Renal cortical epithelial cell (primary cell): ENCODE data around the gene CAMK2A. TPM values are rescaled to one million over a fixed set of nuclear protein-coding genes. Genes with fewer than 3 reads are reported as not detected.

ENCODE experiments used
- DNase-seq: peaks from one replicate; pipeline ENCODE4 v3.0.0-alpha.2; 2011; ENCODE audit warnings: low read depth
- total RNA-seq: library from RNA; depleted of rRNA; stranded (reverse); fragments of >200 nt; gene quantifications from 2 replicates; pipeline ENCODE4 v1.2.3, GENCODE V29; 2014

CAMK2A gene
- total RNA-seq, 1 donor from 2014 or later, result 0.15 TPM

DNA sequence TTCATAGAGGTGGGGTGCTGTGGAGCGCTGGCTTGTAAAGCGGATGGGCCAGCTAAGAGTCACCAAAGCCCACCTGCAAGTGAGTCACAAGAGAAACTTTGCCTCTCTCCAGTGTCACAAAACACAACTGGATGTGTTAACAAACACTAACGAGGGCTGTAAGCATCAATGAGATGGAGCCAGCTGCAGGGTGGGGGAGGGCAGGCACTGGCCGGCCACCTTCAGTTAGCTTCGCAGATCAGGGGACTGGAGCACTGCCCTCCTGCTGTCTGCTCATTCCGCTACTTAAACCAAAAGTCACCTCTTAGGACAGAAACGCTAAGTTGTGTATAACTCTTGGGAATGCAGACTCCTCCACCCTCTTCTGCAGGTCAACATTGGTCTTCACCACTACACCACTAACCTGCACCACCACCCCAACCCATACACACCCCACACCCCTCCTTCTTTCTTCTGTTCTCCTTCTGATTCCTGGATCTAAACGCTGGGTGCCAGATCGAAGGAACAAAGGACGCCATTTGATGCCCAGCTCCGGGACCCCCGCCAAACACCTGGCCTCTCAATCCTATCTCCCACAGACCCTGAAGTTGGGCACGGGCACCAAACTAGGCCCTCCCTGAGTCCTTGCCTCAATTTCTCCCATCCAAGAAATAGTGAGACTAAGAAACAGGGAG is 11.1 kb upstream of the CAMK2A start:
- DNase-seq, result no peak

DNA sequence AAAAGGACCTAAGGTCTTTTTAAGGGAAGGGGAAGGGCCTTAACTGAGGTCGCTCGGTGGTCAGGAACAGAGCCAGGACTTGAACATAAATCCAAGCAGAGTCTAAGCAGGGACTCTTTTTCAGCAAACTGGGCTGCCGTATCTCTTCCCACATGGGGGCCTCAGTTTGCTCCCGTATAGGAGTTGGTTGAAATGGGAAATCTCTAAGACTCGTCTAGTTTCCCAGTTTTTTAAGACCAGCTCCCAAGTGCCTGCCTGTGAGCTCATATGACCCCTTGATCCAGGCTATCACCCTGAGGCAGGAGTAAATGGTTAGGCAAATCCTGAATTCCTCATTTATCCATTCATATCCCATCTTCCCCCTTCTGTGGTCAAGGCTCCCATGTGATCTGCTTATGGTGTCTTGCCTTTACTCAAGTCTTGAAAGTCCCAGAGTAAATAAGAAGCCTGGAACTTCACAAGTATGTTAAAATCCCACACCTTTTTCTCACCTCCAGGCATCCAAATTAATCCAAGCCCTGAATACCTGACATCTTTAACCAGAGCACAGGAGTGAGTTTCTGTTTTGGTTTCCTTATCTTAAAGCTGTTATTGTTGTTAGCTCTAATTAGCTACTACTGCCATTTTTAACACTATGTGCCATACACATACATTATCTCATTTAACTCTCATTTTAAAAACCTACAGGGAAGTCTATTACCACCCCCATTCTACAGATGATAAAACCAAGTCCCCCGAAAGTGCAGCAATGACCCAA is 10.2 kb upstream of the CAMK2A start:
- DNase-seq, result peak; percentile 53

DNA sequence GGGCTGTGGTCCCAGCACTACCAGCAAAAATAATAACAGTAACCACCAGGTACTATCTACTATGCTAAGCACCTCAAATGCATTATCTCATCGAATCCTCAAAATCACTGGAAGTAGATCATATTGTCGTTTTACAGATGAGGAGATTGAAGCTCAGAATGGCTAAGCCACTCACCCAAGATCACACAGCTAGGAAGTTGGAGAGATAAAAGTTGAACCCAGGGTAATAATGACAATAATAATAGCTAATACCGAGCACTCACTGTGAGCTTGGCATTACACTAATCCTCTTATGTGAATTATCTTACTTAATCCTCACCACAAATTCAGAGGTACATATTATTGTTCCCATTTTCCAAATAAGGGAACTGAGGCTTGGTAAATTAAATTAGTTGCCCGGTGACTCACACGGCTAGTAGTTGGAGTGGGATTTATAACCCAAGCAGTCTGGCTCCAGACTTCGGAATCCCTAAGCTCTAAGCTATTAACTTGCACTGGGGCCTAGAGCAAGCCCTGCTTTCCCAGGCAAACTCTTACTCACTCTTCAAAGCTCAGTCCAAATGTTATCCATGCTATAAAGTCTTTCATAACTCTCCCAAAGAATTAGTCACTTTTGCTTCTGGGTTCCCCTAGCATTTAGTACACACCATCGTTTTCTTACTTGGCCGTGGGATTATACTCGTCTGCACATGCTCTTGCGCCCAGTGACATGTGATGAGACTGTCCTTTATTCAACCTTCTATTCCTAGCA is 9.3 kb upstream of the CAMK2A start:
- DNase-seq, result peak; percentile 89

DNA sequence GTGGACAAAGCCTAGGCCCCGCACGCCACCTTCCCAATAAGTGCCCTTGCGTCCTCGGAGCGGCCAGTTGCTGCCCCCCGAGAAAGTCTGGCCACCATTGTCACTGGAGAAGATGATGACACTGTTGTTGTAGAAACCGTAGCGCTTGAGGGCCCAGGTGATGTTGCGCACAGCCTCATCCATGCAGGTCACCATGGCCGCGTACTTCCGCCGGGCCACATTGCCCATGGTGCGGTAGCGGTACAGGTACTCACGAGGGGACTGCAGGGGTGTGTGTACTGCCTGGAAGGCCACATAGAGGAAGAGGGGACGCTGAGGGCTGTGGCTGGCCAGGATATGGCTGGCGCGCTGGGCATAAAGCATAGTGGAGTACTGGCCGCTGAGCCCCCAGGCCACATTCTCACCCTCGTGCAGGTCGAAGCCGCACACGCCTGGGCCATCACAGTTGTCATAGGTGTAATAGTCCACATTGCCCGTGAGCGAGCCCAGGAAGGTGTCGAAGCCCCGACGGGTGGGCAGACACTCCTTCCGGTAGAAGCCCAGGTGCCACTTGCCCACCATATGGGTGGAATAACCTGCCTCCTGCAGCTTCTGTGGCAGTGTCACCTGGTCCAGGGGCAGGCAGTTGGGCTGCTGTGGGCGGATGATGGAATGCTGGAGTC is 8.5 kb upstream of the CAMK2A start:
- no peak for DNase-seq

DNA sequence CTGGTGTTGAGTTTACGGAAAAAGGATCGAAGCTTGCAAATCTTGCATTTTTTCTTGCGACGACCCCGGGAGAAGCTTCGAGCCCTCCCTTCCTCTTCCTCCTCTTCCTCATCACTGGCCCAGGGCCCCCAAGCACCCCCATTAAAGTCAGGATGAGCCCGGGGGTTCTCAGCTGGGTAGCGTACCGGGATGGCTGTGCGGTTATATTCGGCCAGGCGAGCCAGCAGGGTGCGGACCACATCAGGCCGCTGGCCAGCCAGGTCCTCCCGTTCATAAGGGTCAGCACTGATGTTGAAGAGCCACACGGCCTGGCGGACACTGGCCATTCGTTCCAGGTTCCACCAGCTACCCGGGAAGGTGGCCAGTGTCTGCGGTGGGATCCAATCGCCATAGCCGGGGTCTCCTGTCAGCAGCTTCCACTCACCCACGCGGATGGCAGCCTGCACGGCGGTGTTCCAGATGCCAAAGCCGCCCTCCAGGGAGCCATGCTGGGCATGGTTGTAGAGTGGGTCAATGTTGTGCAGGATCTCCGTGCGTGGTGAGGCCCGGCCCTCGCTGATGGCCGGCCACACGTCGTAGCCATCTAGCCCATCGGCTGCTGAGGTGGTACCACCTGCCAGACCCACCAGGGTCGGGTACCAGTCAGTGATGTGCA is 7.8 kb upstream of the CAMK2A start:
- no peak for DNase-seq

DNA sequence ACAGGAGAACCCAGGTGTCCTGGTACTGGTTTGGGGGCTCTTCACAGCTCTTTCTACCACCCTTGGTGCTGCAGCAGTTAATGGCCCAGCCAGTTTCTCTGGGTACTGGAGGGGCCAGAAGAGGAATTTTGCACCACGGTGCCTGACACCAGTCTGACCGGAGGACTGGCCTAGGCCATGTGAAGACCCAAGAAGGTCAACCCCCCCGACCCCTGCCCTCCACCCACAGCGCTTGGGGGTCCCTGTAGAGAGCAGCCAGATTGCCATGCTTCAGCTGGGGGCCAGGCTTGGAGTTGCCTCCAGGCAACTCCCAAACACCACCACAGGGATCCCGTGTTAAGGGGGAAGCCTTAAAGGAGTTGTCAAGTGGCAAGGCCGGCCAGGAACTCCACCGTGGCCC is 6.9 kb upstream of the CAMK2A start:
- no peak for DNase-seq

DNA sequence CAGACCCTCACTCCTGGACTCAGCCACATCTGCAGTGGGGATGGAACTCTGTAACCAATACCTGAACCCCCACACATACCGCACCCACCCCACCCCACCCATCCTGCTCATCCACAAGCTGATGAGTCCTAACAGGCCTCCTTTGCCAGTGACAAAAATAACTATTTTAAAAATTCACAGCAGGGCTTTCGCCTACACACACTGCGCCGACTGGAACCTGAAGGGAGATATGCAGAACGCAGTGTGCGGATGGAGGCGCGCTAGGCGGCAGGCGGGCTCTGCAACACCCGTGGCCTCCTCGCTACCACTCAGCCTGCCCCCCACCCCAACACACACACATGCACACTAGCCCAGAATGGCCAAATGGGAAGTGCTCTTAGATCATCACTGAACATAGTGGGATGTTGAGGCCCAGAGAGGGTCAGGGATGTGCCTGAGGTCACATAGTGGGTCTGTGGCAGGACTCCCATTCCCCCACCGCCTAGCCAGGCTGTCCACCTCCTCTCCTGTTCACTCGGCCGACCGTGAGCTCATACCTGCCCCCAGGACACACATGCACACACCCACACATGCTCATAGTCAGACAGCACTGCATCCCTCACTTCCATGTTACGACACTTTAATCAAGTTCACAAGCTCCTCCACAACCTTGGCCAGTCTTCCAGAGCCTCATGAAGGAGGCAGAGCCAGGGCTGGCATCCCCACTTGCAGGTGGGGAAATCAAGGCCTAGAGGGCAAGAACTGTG is 6.3 kb upstream of the CAMK2A start:
- DNase-seq, result no peak

DNA sequence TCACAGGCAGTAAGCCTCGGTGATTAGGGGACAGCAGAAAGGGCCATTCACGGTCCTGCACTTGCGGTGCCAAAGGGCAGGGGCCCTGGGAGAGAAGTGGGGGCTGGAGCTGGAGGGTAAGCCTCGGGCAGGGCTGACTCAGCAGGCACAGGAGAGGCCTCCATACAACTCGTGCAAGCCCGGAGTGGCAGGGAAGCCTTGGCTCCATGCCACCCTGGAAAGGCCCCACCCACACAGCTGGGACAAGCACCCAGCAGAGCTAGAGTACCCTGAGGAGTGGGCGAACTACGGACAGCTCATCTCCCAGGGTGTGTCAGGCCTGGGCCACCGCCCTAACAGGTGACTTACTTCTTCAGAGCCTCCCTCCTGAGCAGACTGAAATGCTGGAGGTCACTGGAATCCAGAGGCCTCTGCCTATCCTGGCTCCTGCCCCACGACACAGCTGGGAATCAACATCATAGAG is 5.6 kb upstream of the CAMK2A start:
- DNase-seq, result peak; percentile 77

DNA sequence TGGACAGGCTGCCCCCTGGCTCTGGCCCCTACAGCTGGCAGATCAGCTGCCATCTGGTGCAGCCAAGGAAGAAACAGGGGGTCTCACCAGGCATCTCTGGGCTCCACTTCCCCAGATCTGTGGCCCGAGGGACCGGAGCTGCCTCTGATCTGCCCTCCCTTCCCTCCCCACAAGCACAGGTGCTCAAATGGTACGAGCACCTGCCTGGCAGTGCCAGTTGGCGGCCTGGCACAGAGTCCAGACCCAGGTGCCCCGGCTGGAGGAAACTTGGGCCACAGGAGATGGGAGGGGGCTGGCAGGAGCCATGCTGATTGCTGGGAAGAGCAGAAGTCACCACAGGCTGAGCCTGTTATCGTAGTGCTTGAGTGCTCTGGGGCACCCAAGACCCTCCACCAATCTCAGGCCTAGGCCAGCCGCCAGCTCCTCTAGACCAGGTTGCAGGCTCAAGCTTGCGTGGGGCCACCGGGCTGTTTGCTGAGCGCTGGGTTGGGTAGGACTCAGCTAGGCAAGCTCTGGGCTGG is 5.0 kb upstream of the CAMK2A start:
- DNase-seq, result no peak

DNA sequence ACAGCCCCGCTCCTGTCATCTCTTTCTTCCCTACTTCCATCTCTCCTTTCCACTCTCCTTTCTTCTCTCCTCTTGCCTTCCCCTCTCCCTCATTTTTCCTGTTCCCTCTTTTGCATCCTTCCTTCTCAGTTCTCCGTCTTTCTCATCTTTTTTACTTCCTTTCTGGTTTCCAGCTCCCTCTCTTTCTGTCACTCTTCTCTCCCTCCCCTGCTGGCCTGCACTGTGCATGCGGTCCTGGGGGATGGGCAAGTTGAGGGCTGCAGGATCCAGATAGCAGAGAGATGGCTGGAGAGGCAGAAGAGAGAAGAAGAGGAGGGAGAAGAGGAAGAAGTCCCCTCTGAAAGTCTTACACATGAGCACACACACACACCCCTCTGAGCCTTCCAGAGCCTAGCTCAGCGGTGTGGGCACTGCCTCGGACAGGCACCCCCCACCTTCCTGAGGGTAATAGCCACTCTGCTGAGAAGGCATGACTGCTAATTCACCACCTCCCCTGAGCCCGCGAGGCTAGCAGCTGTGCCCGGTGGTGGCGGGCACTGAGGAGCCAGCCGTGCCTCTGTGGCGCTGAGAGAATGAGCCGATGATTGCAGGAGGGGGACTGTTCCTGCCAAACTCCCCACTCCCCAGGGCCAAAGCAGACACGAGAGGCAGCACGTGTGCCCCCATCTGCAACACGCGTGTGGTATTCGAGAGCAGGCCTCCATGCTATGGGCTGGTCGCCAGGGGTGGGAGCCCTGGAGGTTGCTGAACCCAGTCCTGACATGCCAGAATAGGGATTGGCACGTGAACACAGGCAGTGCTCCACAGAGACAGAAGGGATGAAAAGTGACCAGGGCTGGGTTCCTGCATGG is 3.7 kb upstream of the CAMK2A start:
- DNase-seq, result no peak

DNA sequence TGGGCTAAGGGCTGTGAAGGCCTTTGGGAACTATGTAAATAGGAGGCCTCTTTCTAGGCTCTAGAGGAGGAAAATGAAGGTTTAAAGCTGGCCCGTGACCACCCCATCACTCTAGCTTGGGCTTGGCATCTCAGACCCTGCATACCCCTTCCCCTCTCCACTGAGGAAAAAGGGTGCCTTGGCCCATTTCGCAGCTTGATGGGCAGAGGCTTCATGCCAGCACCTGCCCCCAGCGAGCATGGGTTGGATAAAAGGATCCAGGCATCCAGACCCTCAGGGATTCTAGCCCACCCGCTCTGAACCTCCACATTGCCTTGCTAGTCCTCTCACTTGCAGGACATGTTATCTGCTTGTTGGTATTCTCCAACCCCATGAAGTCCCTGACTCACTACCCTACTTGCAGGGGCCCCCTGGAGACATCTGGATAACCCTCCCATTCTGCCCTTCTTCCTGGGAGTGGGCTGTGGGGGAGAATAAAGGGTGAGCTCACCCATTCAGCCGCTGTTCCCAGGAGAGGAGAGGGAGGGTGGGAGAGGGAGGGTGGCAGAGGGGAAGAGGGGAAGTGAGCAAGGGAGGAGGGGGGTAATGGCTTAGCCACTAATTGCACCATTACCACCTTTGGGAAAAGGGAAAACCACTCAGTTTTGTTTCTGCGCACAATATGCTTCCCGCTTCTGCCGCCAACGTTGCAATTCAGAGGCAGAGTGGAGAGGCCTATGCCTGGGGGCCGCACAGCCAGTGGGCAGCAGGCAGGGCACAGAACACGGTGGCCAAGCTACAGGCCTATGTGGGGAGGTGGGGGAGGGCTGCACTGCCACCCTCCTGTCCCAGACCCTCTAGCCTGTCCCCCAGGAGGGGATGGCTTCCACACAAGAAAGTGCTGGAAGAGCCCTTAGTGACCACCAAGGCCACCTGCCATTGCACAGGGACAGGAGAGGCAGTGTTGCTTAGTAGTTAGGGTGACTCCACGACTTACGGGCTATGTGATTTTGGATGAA is 2.1 kb upstream of the CAMK2A start:
- DNase-seq, result no peak

DNA sequence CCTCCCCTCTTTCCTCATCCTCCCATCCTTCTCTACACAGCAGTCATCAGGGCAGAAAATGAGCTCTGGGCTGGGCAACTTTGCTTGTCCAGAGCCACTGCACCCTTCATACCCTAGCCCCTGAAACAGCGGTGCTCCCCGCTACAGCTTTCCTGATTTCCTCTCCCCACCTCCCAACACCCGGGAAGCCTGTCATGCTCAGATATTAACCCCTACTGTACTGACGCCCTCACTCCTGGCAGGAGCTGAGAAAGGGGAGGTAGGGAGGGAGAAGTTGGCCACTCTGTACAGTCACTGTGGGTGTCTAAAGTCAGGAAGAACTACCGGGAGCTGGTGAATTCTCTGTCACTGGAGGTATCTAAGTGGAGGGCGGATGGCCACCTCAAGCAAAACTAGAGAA is 782 bp downstream of the CAMK2A start:
- DNase-seq, result no peak

DNA sequence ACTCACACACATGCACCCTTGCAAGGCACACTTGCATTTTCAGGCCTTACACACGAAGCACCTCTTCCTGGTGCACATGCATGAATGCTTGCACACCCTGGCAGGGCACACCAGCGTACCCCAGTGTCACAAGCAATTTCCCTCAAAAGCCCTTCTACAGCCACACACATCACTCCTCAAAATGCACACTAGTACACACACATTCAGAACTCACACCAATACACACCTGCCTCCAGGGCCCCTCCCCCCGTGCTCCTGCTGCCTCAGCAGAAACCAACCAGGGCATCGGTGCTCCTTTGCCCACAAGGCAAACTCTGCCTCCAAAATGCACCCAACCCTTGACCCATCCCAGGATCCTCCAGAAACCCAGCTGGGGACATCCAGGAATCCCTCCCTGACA is 1.2 kb downstream of the CAMK2A start:
- DNase-seq, result no peak

DNA sequence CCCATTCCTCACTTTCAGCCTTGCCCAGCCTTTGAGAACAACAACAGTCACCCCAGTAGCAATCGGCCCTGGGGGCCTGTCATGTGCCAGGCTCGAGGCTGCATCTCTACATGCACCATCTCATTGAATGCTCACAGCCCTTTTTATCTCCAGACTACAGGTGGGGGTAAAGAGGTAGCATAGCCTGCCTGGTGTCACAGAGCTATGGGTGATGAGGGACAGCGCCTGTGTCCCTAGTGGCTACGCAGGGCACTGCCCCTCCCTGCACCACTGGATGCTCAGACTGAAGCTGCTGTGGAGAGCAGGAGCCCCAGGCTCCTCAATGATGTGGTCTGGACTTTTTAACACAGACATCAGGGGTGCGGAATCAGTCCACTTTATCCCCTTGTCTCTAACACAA is 2.8 kb downstream of the CAMK2A start:
- no peak for DNase-seq

DNA sequence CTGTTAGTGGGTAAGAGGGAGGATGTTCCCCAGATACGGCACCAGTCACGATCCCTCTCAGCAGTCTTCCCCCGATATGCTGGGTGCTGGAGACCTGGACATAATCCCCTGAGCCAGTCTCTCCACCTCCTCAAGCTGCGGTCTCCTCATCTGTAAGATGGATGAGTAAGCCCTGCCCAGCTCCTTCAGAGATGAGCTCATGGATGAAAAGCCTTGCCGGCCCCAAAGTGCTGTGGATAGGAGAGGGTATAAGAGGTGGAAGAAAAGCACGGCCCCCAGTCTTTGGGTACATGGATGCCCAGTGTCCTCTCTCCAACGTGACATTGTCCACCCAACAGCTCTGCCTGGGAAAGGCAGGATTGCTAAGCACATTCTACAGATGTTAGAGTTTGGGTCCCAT is 4.5 kb downstream of the CAMK2A start:
- DNase-seq, result no peak

DNA sequence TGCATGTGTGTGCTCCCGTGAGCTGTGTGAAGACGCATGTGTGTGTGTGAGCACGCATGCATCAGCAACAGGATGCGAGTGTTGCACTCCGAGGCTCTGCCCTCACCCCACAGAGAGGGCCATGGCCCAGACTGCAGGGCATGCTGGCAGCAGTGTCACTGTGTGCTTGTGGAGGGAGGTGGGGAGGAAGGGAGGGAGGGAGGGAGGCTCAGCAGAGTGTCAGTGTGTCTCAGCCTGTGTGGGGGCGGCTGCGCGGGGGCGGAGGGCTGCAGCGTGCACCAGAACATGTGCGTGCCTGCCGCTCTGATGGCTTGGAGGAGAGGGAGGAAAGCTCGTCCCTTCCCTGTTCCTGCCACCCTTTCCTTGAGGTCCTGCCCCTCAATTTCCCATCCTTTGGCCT is 5.3 kb downstream of the CAMK2A start:
- no peak for DNase-seq

DNA sequence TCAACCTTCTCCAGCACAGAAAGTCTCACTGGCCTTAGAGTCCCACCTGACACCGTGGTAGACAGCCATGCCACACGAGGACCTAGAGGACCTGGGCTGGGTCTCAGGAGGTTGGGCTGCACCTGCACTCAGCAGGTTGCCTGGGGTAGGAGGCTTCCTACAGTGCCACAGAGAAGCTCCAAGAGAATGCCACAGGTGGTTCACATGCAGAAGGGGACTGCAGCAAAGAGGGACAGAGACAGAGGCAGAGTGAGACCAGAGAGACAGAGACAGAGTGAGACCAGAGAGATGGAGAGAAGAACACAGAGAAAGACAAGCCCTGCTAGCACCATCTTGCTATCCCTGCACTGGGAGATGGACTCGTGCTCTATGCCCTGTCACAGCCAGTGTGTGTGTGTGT is 5.7 kb downstream of the CAMK2A start:
- DNase-seq, result no peak

DNA sequence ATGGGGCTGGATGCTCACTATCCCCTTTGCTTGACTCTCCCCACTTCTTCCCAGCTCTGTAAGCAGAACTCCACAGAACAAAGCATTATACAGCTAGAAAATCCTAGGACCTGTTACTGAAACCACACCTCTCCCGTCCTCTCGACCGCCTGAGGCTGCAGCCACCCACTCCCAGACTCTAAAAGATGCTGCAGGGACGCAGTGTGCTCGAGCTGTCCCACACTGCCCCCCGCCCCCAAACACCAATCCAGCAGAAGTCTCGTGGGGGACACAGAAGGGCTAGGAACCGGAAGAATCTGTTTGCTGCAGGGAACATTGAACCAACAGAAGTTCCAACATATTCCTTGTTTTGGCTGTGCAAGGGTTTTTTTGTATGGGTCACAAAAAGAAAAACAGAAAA is 7.6 kb downstream of the CAMK2A start:
- DNase-seq, result no peak
